Calu3 (cell line): Measurements from ENCODE around the gene ISLR. TPM values are rescaled to one million over a fixed set of nuclear protein-coding genes. Genes with fewer than 3 reads are reported as not detected.

Experiments used
- BruUV-seq: library from RNA; stranded (reverse); fragments of 400-500 nt; replicated peaks from 2 replicates; lab custom pipeline; 2021; lab: Mats Ljungman, UMichigan
- CTCF ChIA-PET: fragments of 300-600 bp; sonication (Branson Sonifier 250); formaldehyde crosslinking; loops from one replicate; lab custom pipeline; 2022; ENCODE audit warnings: antibody characterized with exemption; lab: Charles Lee
- DNase-seq: peaks from one replicate; pipeline ENCODE4 v3.0.0; 2022
- H3K27ac Mint-ChIP-seq: one replicate; pipeline ENCODE4 v1.8.0; 2022; ENCODE audit warnings: mixed read lengths; ENCODE audit not compliant: unreplicated experiment
- H3K27me3 Mint-ChIP-seq: one replicate; pipeline ENCODE4 v1.8.0; 2022; ENCODE audit warnings: mixed read lengths; ENCODE audit not compliant: unreplicated experiment
- H3K36me3 Mint-ChIP-seq: one replicate; pipeline ENCODE4 v1.8.0; 2022; ENCODE audit warnings: mild to moderate bottlenecking, moderate library complexity, mixed read lengths; ENCODE audit not compliant: insufficient read depth, unreplicated experiment
- H3K4me1 Mint-ChIP-seq: one replicate; pipeline ENCODE4 v1.8.0; 2022; ENCODE audit warnings: mild to moderate bottlenecking, low read depth, mixed read lengths; ENCODE audit not compliant: unreplicated experiment
- H3K4me3 Mint-ChIP-seq: one replicate; pipeline ENCODE4 v1.8.0; 2022; ENCODE audit warnings: mild to moderate bottlenecking, low read depth, moderate library complexity, mixed read lengths; ENCODE audit not compliant: unreplicated experiment
- H3K9me3 Mint-ChIP-seq: one replicate; pipeline ENCODE4 v1.8.0; 2022; ENCODE audit warnings: low read depth, mixed read lengths; ENCODE audit not compliant: unreplicated experiment
- CTCF ChIP-seq: fragments of 200-600 bp; IDR thresholded peaks from one replicate; pipeline ENCODE4 v1.8.0; 2022; ENCODE audit warnings: antibody characterized with exemption; ENCODE audit not compliant: unreplicated experiment
- intact Hi-C: fragments of 100-400 bp; cut with micrococcal nuclease; formaldehyde crosslinking; loops from one replicate; pipeline ENCODE4 v1.10.0; 2022; ENCODE audit not compliant: unreplicated experiment
- total RNA-seq: library from RNA; stranded (reverse); gene quantifications from 2 replicates; pipeline ENCODE4 v1.2.3, GENCODE V29; 2022

Gene ISLR
- total RNA-seq, 1 experiment from 2014 or later = not detected

- BruUV-seq = no TSS peak
- H3K4me1 Mint-ChIP-seq = no peaks in the 10 kb centered on the region
- DNase-seq = no peak
- no peak overlapping the region for H3K27ac Mint-ChIP-seq
- CTCF ChIA-PET = no interaction called here
- H3K36me3 Mint-ChIP-seq = no peaks in the 10 kb centered on the region
- peaks cover 40% of the 10 kb centered on the region for H3K27me3 Mint-ChIP-seq
- intact Hi-C loops = no loop called here
- TF ChIP-seq CTCF = no peak
- H3K9me3 Mint-ChIP-seq = no peaks in the 10 kb centered on the region
- no peak overlapping the region for H3K4me3 Mint-ChIP-seq
Measured at GRCh38 chr15:74155766-74156417, 17.6 kb upstream of the ISLR start.

GRCh38 chr15:74156678-74157411, 16.7 kb upstream of the ISLR start:
- H3K36me3 Mint-ChIP-seq = no peaks in the 10 kb centered on the region
- TF ChIP-seq CTCF = no peak
- no peaks in the 10 kb centered on the region for H3K4me1 Mint-ChIP-seq
- DNase-seq = no peak
- H3K4me3 Mint-ChIP-seq = no peak overlapping the region
- no peaks in the 10 kb centered on the region for H3K9me3 Mint-ChIP-seq
- intact Hi-C loops = no loop called here
- BruUV-seq = no TSS peak
- CTCF ChIA-PET = interaction anchor here (0.9 to 1.4 kb wide), 2 partner anchors 13 to 25 kb away, joined by 3 to 4 read pairs; no protein-coding TSS in a partner anchor
- peaks cover 40% of the 10 kb centered on the region for H3K27me3 Mint-ChIP-seq
- H3K27ac Mint-ChIP-seq = no peak overlapping the region

GRCh38 chr15:74157868-74158827, 15.4 kb upstream of the ISLR start:
- Mint-ChIP-seq H3K9me3 (no peaks in the 10 kb centered on the region), H3K4me3 (no peak overlapping the region), H3K27ac (no peak overlapping the region), H3K36me3 (no peaks in the 10 kb centered on the region), H3K4me1 (no peaks in the 10 kb centered on the region), H3K27me3 (peaks cover 46% of the 10 kb centered on the region)
- BruUV-seq = no TSS peak
- CTCF ChIA-PET = interaction anchor here (1.4 kb wide), 1 partner anchor 14 kb away, joined by 4 read pairs; no protein-coding TSS in a partner anchor
- intact Hi-C loops = no loop called here
- no peak for DNase-seq
- no peak for TF ChIP-seq CTCF

- H3K36me3 Mint-ChIP-seq = no peaks in the 10 kb centered on the region
- no peak for DNase-seq
- intact Hi-C loops = no loop called here
- H3K9me3 Mint-ChIP-seq = no peaks in the 10 kb centered on the region
- H3K4me1 Mint-ChIP-seq = no peaks in the 10 kb centered on the region
- no peak for TF ChIP-seq CTCF
- CTCF ChIA-PET = no interaction called here
- no TSS peak for BruUV-seq
- no peak overlapping the region for H3K27ac Mint-ChIP-seq
- H3K27me3 Mint-ChIP-seq = peaks cover 47% of the 10 kb centered on the region
- no peak overlapping the region for H3K4me3 Mint-ChIP-seq
Measured at GRCh38 chr15:74158855-74159650, 14.5 kb upstream of the ISLR start.
